SJSA1 (cell line): Measurements from ENCODE around the gene RFLNA. TPM values are rescaled to one million over a fixed set of nuclear protein-coding genes. Genes with fewer than 3 reads are reported as not detected.

Source experiments
- DNase-seq, 2 experiments: peaks; one replicate each; pipeline ENCODE4 v3.0.0-alpha.2; 2015 to 2020; ENCODE audit warnings: low spot score in 2 of 2, low read depth in 1 of 2
- H3K27ac ChIP-seq: fragments of 250-450 bp; sonication (Bioruptor Pico); 2 replicates; pipeline ENCODE4 v1.5.1; 2020; ENCODE audit warnings: mild to moderate bottlenecking, moderate library complexity
- H3K27me3 ChIP-seq: fragments of 250-450 bp; sonication (Bioruptor Pico); replicated peaks from 2 replicates; pipeline ENCODE4 v1.5.1; 2020; ENCODE audit warnings: mild to moderate bottlenecking, moderate library complexity
- H3K36me3 ChIP-seq: fragments of 250-450 bp; sonication (Bioruptor Pico); 2 replicates; pipeline ENCODE4 v1.5.1; 2020; ENCODE audit warnings: mild to moderate bottlenecking
- H3K4me1 ChIP-seq: fragments of 250-450 bp; sonication (Bioruptor Pico); replicated peaks from 2 replicates; pipeline ENCODE4 v1.6.1; 2021; ENCODE audit warnings: mild to moderate bottlenecking
- H3K4me3 ChIP-seq: fragments of 250-450 bp; sonication (Bioruptor Pico); 2 replicates; pipeline ENCODE4 v1.5.1; 2020; ENCODE audit warnings: mild to moderate bottlenecking
- H3K9me3 ChIP-seq: fragments of 250-450 bp; sonication (Bioruptor Pico); replicated peaks from 2 replicates; pipeline ENCODE4 v1.5.1; 2020; ENCODE audit warnings: mild to moderate bottlenecking
- total RNA-seq: library from RNA; depleted of rRNA; stranded (reverse); fragments of >200 nt; shearing (Covaris generic); gene quantifications from 2 replicates; pipeline ENCODE4 v1.2.3, GENCODE V29; 2014

The RFLNA gene
- total RNA-seq, 1 experiment from 2014 or later, result not detected

DNA sequence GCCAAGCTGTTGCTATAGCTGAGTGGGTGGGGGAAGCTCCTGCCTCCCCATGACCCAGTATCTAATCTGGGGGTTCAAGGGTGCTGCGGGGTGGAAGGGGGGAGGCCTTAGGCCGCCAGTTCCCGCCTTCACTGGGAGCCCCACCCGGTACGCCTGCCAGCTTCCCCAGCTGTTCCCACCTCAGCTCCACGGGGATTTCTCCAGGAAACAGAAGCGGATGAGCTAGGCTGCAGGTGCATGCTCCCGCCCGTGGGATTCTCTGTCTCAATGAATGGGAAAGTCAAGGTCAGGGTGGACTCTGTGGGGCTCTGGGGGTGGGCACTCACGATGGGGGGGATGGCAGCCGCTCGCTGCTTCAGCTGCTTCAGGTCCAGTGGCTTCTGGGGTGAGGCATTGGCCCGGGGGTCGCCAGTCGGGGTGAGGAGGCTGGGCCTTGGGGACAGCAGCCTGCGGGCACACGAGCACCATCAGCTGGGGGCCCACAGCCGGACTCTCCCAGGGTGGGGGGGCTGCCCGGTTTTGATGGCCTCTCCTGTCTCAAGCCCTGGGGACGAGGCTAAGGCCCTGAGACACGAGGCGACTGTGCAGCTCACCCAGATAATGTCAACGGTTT is 68.6 kb downstream of the RFLNA start:
- Histone ChIP-seq H3K36me3 (peaks cover 91% of the 10 kb centered on the region), H3K27ac (no peak overlapping the region), H3K27me3 (no peaks in the 10 kb centered on the region), H3K4me1 (peaks cover 13% of the 10 kb centered on the region), H3K4me3 (no peak overlapping the region), H3K9me3 (no peaks in the 10 kb centered on the region)
- no peak for DNase-seq

DNA sequence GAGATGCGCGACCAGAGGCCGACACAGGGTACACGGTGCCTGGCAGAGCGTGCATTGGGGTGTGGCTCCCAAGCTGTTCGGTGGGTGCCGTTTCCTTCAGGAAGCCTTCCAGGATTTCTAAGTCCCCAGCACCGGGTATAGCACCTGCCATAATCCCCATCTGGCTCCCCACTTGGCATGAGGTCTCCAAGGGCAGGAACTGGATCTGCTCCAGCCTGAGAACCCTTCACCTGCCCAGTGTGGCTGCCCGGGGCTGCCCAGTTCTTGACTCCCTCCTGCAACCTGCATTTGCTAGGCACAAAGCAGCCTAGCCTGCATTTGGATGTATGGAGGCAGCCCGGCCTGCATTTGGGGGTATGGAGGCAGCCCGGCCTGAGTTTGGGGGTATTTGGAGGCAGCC is 69.7 kb downstream of the RFLNA start:
- H3K36me3 ChIP-seq, result peaks cover 90% of the 10 kb centered on the region
- no peak overlapping the region for H3K4me3 ChIP-seq
- peaks cover 24% of the 10 kb centered on the region for H3K4me1 ChIP-seq
- no peaks in the 10 kb centered on the region for H3K27me3 ChIP-seq
- H3K9me3 ChIP-seq, result no peaks in the 10 kb centered on the region
- H3K27ac ChIP-seq, result no peak overlapping the region
- no peak for DNase-seq
